ENCODE data around the gene KIAA0232. TPM values are rescaled to one million over a fixed set of nuclear protein-coding genes. Genes with fewer than 3 reads are reported as not detected.

Gene KIAA0232
- polyA plus RNA-seq, 1 donor from 2014 or later: 9.3 TPM

DNA sequence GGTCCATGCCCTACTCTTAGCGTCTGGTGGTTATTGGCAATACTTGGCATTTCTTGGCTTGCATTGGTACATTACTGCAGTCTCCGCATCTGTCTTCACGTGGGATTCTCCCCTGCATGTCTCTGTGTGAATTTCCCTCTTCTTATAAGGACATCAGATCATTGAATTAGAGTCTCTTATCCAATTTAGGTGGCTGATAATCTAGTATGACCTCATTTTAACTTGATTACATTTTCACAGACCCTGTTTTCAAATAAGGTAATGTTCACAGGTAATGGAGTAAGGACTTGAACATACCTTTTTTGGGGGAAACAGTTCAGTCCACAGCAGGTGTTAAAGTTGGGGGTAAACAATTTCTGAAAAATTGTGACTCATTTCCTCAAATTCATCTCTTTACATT is 16.6 kb downstream of the KIAA0232 start:
- H3K36me3 Mint-ChIP-seq: peaks cover 3% of the 10 kb centered on the region
- no peaks in the 10 kb centered on the region for H3K9me3 Mint-ChIP-seq
- H3K27me3 Mint-ChIP-seq: no peaks in the 10 kb centered on the region
- no peak overlapping the region for H3K27ac Mint-ChIP-seq
- H3K4me3 Mint-ChIP-seq: no peak overlapping the region
- H3K4me1 Mint-ChIP-seq: peaks cover 7 to 22% (median 15%) of the 10 kb centered on the region in 3 donors

DNA sequence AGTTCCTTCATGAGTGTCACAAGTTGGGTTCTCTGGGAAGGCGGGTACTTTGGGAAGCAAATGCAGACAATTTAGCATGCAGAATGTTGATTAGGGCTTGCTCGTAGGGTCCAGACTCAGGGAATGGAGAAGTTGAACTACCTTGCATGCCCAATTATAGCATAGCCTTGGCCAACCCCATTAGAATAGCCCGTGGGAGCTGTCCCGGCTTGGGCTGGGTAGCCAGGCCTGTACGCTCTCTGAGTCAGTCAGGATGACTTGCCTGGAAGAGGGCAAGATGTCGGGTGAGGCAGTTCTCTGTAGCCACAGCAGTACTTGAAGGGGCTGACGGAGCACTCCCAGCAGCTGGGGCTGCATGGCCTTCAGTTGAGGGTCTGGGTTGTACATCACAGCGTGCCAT is 19.5 kb downstream of the KIAA0232 start:
- Mint-ChIP-seq H3K27ac (no peak overlapping the region), H3K4me3 (no peak overlapping the region), H3K4me1 (peaks cover 5 to 15% (median 11%) of the 10 kb centered on the region in 3 donors), H3K36me3 (peaks cover 4% of the 10 kb centered on the region), H3K9me3 (no peaks in the 10 kb centered on the region), H3K27me3 (no peaks in the 10 kb centered on the region)

DNA sequence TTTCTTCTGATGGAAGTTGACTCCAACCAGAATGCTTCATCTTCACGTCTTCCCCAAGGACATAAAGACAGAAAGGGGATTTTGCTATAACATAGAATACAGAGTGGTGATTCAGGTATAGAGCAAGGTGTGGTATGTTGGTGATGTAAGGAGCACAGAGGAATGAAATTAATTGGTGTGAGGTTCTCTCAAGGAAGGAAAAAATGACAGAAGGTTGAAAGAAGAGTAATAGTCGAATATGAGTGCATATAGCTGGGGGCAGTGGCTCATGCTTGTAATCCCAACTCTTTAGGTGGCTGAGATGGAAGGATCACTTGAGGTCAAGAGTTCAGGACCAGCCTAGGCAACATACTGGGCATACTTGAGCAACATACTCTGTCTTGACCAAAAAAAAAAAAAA is 20.1 kb downstream of the KIAA0232 start:
- Mint-ChIP-seq H3K4me1 (peaks cover 5 to 15% (median 11%) of the 10 kb centered on the region in 3 donors), H3K9me3 (no peaks in the 10 kb centered on the region), H3K27ac (peak overlapping the region in 1 of 3 donors; percentile 1), H3K27me3 (no peaks in the 10 kb centered on the region), H3K36me3 (peaks cover 4% of the 10 kb centered on the region), H3K4me3 (no peak overlapping the region)

DNA sequence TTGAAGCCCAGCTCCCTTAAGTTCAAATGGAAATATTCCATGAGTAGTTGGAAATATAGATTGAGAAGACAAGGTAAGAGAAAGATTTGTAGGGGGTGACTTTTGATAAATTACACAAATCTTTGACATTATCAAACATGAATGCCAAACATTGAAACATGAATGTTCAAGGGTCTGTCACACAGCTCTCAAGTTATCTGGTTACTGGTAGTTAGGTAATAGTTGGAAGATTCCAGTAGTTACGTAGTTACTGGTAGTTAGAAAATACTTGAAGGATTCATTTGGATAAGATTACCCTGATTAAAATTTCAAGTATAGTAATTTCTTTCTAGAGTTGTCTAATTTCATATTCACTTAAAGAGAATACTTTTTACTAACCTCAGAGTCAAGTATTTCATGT is 20.7 kb downstream of the KIAA0232 start:
- H3K36me3 Mint-ChIP-seq: peaks cover 4% of the 10 kb centered on the region
- H3K27ac Mint-ChIP-seq: no peak overlapping the region
- H3K4me1 Mint-ChIP-seq: peaks cover 6 to 15% (median 11%) of the 10 kb centered on the region in 3 donors
- no peaks in the 10 kb centered on the region for H3K9me3 Mint-ChIP-seq
- no peak overlapping the region for H3K4me3 Mint-ChIP-seq
- no peaks in the 10 kb centered on the region for H3K27me3 Mint-ChIP-seq

DNA sequence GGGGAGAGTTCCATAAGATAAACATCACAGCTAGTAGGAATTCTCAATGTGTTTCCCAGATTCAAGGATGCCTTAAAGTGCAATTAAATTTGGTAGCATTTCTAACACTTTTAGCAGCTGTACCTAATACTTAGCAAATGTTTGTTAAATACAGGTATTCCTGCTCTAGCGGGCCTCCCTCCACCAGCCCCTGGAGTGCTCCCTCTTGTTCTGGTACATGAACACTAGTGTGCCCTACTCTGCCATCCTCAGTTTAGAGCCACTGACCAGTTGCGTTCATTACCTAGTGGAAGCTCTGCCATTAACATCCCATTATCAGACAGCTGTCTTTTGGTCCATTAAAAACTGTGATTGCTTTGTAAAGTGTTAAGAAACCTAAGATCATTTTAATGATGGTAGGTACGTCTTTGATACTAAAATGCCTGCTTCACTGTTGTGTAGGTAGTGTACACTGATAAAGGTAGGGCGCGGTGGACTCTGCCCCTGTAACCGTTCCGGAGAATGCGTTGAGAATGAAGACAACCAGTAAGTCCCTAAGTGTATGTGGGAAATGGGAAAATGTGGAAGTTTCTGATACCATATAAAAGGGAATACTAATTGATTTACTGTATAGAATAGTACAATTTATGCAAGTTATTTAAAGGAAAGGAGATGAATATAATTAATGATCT is 21.7 kb downstream of the KIAA0232 start:
- Mint-ChIP-seq H3K9me3 (no peaks in the 10 kb centered on the region), H3K27me3 (no peaks in the 10 kb centered on the region), H3K4me3 (no peak overlapping the region), H3K27ac (no peak overlapping the region), H3K36me3 (peaks cover 4% of the 10 kb centered on the region), H3K4me1 (peaks cover 5 to 14% (median 11%) of the 10 kb centered on the region in 3 donors)

DNA sequence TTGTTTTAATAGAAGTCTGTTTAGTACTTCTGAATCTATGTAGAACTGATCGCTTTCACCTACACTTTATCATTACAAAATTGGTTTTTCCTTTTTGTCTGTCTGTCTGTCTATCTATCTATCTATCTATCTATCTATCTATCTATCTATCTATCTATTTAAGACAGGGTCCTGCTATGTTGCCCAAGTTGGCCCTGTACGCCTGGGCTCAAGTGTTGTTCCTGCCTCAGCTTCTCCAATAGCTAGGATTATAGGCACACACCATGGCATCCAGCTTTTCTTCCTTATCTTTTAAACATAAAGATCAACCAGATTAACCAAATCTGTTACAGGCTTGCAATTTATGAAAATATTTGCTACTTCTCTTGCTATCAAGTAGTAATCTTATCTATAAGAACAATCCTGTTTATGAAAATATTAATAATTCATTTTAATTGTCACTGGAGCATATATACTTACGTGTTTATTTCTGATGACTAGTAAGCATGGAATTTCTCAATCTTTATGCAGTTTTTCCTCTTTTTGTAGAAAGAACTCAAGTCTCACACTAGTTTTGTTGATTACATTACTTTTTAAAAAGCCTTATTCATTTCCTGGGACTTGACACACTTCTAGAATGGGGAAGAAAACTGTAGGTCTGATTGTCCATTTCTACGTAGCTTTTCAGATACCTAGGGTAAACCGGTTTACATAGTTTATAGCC is 24.5 kb downstream of the KIAA0232 start:
- H3K4me1 Mint-ChIP-seq: peaks cover 10 to 18% (median 16%) of the 10 kb centered on the region in 3 donors
- H3K36me3 Mint-ChIP-seq: peaks cover 4% of the 10 kb centered on the region
- no peak overlapping the region for H3K27ac Mint-ChIP-seq
- no peak overlapping the region for H3K4me3 Mint-ChIP-seq
- H3K27me3 Mint-ChIP-seq: no peaks in the 10 kb centered on the region
- H3K9me3 Mint-ChIP-seq: no peaks in the 10 kb centered on the region

DNA sequence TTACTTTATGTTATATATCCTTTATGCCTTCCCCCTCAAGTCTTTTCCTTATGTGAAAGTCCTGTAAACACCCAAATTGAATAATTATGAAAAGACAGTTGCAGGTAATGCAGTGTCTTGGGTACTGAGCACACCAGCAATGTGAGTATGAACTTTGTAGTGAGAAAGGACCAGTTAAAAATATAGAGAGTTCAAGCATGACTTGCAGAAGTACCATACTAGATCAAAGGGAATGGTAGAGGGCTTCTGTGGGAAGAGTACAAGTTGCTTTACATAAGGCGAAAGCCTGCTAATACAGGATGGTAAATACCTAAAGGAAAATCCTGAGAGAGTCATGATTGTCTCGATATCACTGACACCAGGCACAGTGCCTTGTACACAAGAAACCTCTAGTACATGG is 25.7 kb downstream of the KIAA0232 start:
- peaks cover 2% of the 10 kb centered on the region for H3K36me3 Mint-ChIP-seq
- H3K4me3 Mint-ChIP-seq: no peak overlapping the region
- no peaks in the 10 kb centered on the region for H3K27me3 Mint-ChIP-seq
- peaks cover 12 to 25% (median 17%) of the 10 kb centered on the region in 3 donors for H3K4me1 Mint-ChIP-seq
- H3K27ac Mint-ChIP-seq: no peak overlapping the region
- no peaks in the 10 kb centered on the region for H3K9me3 Mint-ChIP-seq

DNA sequence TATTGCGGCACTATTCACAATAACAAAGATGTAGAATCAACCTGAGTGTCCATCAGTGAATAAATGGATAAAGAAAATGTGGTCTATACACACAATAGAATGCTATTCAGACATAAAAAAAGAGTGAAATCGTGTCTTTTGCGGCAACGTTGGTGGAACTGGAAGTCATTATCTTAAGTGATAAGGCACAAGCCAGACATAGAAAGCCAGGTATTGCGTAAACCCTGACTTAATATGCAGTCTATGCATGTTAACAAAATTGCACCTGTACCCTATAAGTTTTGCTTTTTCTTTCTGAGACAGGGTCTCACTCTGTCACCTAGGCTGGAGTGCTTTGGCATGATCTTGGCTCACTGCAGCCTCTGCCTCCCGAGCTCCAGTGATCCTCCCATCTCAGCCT is 28.6 kb downstream of the KIAA0232 start:
- peaks cover 12 to 22% (median 17%) of the 10 kb centered on the region in 3 donors for H3K4me1 Mint-ChIP-seq
- H3K27ac Mint-ChIP-seq: no peak overlapping the region
- H3K36me3 Mint-ChIP-seq: no peaks in the 10 kb centered on the region
- H3K27me3 Mint-ChIP-seq: no peaks in the 10 kb centered on the region
- H3K9me3 Mint-ChIP-seq: no peaks in the 10 kb centered on the region
- no peak overlapping the region for H3K4me3 Mint-ChIP-seq

DNA sequence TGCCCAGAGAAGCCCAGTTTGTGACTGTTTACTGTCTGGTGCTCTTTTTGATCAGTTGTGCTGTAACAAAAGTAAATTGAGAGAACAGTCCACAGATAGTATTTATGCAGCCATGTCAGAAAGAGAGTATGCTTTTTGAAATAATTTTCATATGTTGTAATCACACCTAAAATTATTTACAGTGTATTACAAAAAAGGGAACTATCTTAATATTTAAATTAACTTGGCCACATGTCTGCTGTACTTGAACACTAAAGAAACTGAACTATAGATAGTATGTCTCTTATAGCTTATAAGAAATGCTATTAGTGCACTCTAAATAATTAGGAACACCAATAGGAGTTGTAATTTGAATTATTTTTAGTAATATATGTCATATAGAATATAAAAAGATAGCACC is 30.2 kb downstream of the KIAA0232 start:
- peaks cover 3% of the 10 kb centered on the region for H3K36me3 Mint-ChIP-seq
- no peak overlapping the region for H3K27ac Mint-ChIP-seq
- H3K4me3 Mint-ChIP-seq: peak overlapping the region in 1 of 4 donors; percentile 39
- no peaks in the 10 kb centered on the region for H3K27me3 Mint-ChIP-seq
- H3K4me1 Mint-ChIP-seq: peaks cover 12 to 22% (median 19%) of the 10 kb centered on the region in 3 donors
- no peaks in the 10 kb centered on the region for H3K9me3 Mint-ChIP-seq

DNA sequence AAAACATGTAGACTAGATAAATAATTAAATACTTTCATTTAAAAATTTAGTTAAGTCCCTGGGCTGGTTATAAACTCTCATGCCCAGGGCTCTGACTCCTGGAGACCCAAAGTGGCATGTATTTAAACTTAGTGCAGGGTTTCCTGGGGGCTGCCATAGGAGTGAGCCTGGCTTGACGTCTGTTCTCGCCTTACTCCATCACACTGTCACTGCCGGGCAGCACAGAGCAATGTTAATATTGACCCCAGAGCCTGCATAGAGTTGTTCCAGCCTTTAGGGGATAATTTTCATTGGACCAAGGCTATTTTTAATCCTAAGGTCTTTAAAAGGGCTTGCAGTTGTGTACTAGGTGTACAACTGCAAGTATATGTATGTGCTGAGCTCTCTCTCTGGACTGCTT is 31.2 kb downstream of the KIAA0232 start:
- H3K27ac Mint-ChIP-seq: no peak overlapping the region
- H3K9me3 Mint-ChIP-seq: peaks cover 2 to 4% (median 2%) of the 10 kb centered on the region in 3 donors
- no peak overlapping the region for H3K4me3 Mint-ChIP-seq
- no peaks in the 10 kb centered on the region for H3K27me3 Mint-ChIP-seq
- peaks cover 9 to 22% (median 20%) of the 10 kb centered on the region in 3 donors for H3K4me1 Mint-ChIP-seq
- peaks cover 5% of the 10 kb centered on the region for H3K36me3 Mint-ChIP-seq

DNA sequence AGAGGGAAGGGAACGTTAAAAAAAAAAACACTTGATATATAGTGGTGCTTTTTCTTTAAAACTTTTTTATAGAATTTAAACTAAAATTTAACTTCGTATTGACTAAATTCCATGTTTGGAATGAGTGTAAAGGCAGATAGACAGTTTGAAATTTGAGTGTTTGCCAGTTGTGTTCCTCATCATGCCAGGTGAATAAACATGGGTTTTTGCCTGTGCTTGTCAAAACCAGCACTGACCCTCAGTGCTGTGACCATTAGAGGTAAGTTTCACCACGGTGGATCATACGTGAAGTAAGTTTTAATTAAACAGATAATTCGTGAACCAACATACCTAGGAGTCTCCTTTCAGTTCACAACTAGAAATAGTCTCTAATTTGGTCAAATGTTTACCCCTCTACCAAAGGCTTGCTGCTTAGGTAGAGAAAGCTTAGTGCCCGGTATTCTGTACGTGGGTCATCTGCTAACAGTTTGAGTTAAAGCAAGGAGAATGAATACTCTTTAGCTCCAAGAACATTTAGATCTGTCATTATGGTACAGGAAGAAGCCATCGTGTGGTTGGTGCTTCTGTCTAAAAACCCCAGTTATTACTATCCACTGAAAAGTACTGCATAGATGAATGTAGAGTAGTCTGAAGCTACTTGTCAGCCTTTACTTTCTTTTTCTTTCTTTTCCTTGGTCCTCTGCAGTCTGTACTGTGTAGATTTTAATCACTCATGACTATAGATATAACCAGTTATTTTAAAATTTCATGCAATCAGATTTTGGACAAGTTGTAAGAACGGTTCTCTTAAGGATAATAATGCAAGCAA is 32.7 kb downstream of the KIAA0232 start:
- no peak overlapping the region for H3K4me3 Mint-ChIP-seq
- H3K27me3 Mint-ChIP-seq: no peaks in the 10 kb centered on the region
- peaks cover 10% of the 10 kb centered on the region for H3K36me3 Mint-ChIP-seq
- no peak overlapping the region for H3K27ac Mint-ChIP-seq
- H3K4me1 Mint-ChIP-seq: peaks cover 12 to 27% (median 25%) of the 10 kb centered on the region in 3 donors
- peaks cover 2 to 13% (median 12%) of the 10 kb centered on the region in 3 donors for H3K9me3 Mint-ChIP-seq

DNA sequence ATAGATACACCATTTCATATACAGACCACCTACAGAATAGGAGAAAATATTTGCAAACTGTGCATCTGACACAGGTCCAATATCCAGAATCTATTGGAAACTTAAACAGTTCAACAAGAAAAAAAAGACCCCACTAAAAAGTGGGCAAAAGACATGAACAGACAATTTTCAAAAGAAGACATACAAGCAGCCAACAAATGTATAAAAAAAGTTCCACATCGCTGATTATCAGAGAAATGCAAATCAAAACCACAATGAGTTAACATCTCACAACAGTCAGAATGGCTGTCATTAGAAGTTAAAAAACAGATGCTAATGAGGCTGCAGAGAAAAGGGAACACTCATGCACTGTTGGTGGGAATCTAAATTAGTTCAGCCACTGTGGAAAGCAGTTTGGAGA is 36.8 kb downstream of the KIAA0232 start:
- Mint-ChIP-seq H3K4me1 (peaks cover 4 to 15% (median 10%) of the 10 kb centered on the region in 3 donors), H3K9me3 (peaks cover 3 to 18% (median 12%) of the 10 kb centered on the region in 3 donors), H3K4me3 (no peak overlapping the region), H3K27ac (no peak overlapping the region), H3K27me3 (no peaks in the 10 kb centered on the region), H3K36me3 (peaks cover 10% of the 10 kb centered on the region)

DNA sequence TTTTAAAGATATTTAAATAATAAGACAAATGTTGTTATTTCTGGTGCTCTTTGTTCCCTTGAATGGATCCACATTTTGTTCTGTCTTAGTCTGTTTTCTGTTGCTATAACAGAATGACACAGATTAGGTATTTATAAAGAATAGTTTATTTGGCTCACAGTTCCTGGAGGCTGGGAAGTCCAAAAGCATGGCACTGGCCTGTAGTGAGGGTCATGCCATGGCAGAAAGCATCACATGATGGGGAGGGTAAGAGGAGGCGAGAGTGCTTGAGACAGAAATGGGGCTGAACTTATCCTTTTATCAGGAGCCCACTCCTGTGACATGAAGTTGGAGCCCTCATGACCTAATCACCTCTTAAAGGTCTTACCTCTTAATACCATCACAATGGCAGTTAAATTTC is 38.2 kb downstream of the KIAA0232 start:
- no peak overlapping the region for H3K4me3 Mint-ChIP-seq
- no peaks in the 10 kb centered on the region for H3K27me3 Mint-ChIP-seq
- no peak overlapping the region for H3K27ac Mint-ChIP-seq
- peaks cover 10% of the 10 kb centered on the region for H3K36me3 Mint-ChIP-seq
- H3K9me3 Mint-ChIP-seq: peaks cover 3 to 18% (median 12%) of the 10 kb centered on the region in 3 donors
- H3K4me1 Mint-ChIP-seq: peaks cover 4 to 11% (median 6%) of the 10 kb centered on the region in 3 donors

DNA sequence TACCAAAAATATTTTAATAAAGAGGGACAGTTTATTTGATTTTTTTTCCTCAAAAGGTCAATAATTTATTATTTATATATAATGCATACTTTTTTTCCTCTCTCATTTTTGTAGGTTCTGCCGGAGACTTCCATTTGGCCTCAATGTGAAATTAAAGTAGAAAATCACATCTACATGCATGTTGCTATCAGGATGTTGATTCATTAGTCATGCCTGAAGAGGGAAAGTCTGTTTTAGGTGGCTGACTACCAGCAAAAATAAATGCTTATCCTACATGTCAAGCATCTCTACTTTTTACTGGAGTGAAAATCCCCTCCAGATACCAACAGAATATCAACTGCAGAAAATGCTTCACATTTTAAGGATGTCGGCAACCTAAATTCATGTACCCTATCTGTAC is 41.5 kb downstream of the KIAA0232 start:
- H3K27me3 Mint-ChIP-seq: no peaks in the 10 kb centered on the region
- no peak overlapping the region for H3K27ac Mint-ChIP-seq
- H3K9me3 Mint-ChIP-seq: peaks cover 1 to 13% (median 9%) of the 10 kb centered on the region in 3 donors
- no peak overlapping the region for H3K4me3 Mint-ChIP-seq
- H3K36me3 Mint-ChIP-seq: peaks cover 5% of the 10 kb centered on the region
- peaks cover 2 to 6% (median 4%) of the 10 kb centered on the region in 3 donors for H3K4me1 Mint-ChIP-seq

Measured in IgD-negative memory B cell (primary cell).